Breast epithelium (tissue), 3 donors: ENCODE data around the gene NRAS.

ENCODE experiments used
- POLR2A ChIP-seq: fragments of 450-650 bp; IDR thresholded peaks from one replicate; pipeline ENCODE4 v1.6.1; 2016; ENCODE audit warnings: antibody characterized with exemption, mild to moderate bottlenecking, moderate library complexity
- TF ChIP-seq, protein P1 (sequence below), 3 donors: fragments of 450-650 bp; IDR thresholded peaks; one replicate each; pipeline ENCODE4 v1.5.1; 2016 to 2017; ENCODE audit warnings: antibody characterized with exemption in 3 of 3, mild to moderate bottlenecking in 3 of 3, moderate library complexity in 3 of 3

GRCh38 chr1:114660238-114660637 is 56.3 kb downstream of the NRAS start:
- no peak for TF ChIP-seq POLR2A
- TF ChIP-seq, protein P1, sequence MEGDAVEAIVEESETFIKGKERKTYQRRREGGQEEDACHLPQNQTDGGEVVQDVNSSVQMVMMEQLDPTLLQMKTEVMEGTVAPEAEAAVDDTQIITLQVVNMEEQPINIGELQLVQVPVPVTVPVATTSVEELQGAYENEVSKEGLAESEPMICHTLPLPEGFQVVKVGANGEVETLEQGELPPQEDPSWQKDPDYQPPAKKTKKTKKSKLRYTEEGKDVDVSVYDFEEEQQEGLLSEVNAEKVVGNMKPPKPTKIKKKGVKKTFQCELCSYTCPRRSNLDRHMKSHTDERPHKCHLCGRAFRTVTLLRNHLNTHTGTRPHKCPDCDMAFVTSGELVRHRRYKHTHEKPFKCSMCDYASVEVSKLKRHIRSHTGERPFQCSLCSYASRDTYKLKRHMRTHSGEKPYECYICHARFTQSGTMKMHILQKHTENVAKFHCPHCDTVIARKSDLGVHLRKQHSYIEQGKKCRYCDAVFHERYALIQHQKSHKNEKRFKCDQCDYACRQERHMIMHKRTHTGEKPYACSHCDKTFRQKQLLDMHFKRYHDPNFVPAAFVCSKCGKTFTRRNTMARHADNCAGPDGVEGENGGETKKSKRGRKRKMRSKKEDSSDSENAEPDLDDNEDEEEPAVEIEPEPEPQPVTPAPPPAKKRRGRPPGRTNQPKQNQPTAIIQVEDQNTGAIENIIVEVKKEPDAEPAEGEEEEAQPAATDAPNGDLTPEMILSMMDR (IDR thresholded peaks at IDR 0.05), result no peak
